H9 (cell line): ENCODE results near the gene PPP1CC. TPM values are rescaled to one million over a fixed set of nuclear protein-coding genes. Genes with fewer than 3 reads are reported as not detected.

Experiments used
- DNase-seq: peaks from one replicate; pipeline ENCODE4 v3.0.0-alpha.2; 2017
- H2AFZ ChIP-seq: one replicate; pipeline ENCODE4 v1.6.1; 2013; ENCODE audit warnings: mild to moderate bottlenecking, low read length, control low read depth, moderate library complexity
- H2AK5ac ChIP-seq: 2 replicates; pipeline ENCODE4 v1.6.1; 2013; ENCODE audit warnings: low read length, control low read depth, mixed read lengths; ENCODE audit not compliant: insufficient read length
- H2BK120ac ChIP-seq: one replicate; pipeline ENCODE4 v1.6.1; 2013; ENCODE audit warnings: low read depth, mild to moderate bottlenecking, low read length, control low read depth, inconsistent platforms; ENCODE audit not compliant: poor library complexity, severe bottlenecking
- H2BK12ac ChIP-seq: 2 replicates; pipeline ENCODE4 v1.6.1; 2013; ENCODE audit warnings: low read length, control low read depth, mixed read lengths, low read depth; ENCODE audit not compliant: insufficient read length
- H2BK15ac ChIP-seq: 2 replicates; pipeline ENCODE4 v1.6.1; 2013; ENCODE audit warnings: low read depth, low read length, control low read depth
- H2BK20ac ChIP-seq: one replicate; pipeline ENCODE4 v1.6.1; 2013; ENCODE audit warnings: low read depth, mild to moderate bottlenecking, low read length, control low read depth, inconsistent platforms; ENCODE audit not compliant: poor library complexity, severe bottlenecking
- H2BK5ac ChIP-seq: 2 replicates; pipeline ENCODE4 v1.6.1; 2013; ENCODE audit warnings: low read length, control low read depth, mixed read lengths; ENCODE audit not compliant: insufficient read length
- H3K14ac ChIP-seq: 2 replicates; pipeline ENCODE4 v1.6.1; 2013; ENCODE audit warnings: low read length, control low read depth; ENCODE audit not compliant: insufficient read depth
- H3K18ac ChIP-seq: 2 replicates; pipeline ENCODE4 v1.6.1; 2013; ENCODE audit warnings: low read depth, mild to moderate bottlenecking, mixed read lengths, low read length, control low read depth; ENCODE audit not compliant: insufficient read length
- H3K23ac ChIP-seq: 2 replicates; pipeline ENCODE4 v1.6.1; 2013; ENCODE audit warnings: low read length, control low read depth, mixed read lengths, low read depth; ENCODE audit not compliant: insufficient read length
- H3K23me2 ChIP-seq: 2 replicates; pipeline ENCODE4 v1.6.1; 2013; ENCODE audit warnings: low read depth, mild to moderate bottlenecking, mixed read lengths, low read length, control low read depth; ENCODE audit not compliant: insufficient read length, poor library complexity, severe bottlenecking
- H3K27ac ChIP-seq: 2 replicates; pipeline ENCODE4 v1.5.1; 2013; ENCODE audit warnings: low read length, control low read depth, mixed read lengths, low read depth; ENCODE audit not compliant: insufficient read length
- H3K27me3 ChIP-seq: 2 replicates; pipeline ENCODE4 v1.6.1; 2013; ENCODE audit warnings: low read length, control low read depth, inconsistent platforms; ENCODE audit not compliant: insufficient read depth
- H3K4ac ChIP-seq: 2 replicates; pipeline ENCODE4 v1.6.1; 2013; ENCODE audit warnings: low read depth, mild to moderate bottlenecking, control low read depth, inconsistent platforms, low read length, moderate library complexity
- H3K4me1 ChIP-seq: 2 replicates; pipeline ENCODE4 v1.6.1; 2013; ENCODE audit warnings: low read length, control low read depth, inconsistent platforms; ENCODE audit not compliant: insufficient read depth
- H3K4me2 ChIP-seq: 2 replicates; pipeline ENCODE4 v1.6.1; 2013; ENCODE audit warnings: low read length, control low read depth, mixed read lengths; ENCODE audit not compliant: insufficient read length, insufficient read depth
- H3K56ac ChIP-seq: 2 replicates; pipeline ENCODE4 v1.6.1; 2013; ENCODE audit warnings: low read depth, mild to moderate bottlenecking, mixed read lengths, low read length, control low read depth; ENCODE audit not compliant: insufficient read length
- H3K79me1 ChIP-seq: 2 replicates; pipeline ENCODE4 v1.6.1; 2013; ENCODE audit warnings: low read depth, mild to moderate bottlenecking, moderate library complexity, low read length, control low read depth, inconsistent platforms; ENCODE audit not compliant: insufficient read depth, poor library complexity, severe bottlenecking
- H3K79me2 ChIP-seq: 2 replicates; pipeline ENCODE4 v1.6.1; 2013; ENCODE audit warnings: low read length, control low read depth, inconsistent platforms; ENCODE audit not compliant: insufficient read depth
- H3K9ac ChIP-seq: 2 replicates; pipeline ENCODE4 v1.6.1; 2013; ENCODE audit warnings: low read length, control low read depth, mixed read lengths; ENCODE audit not compliant: insufficient read length; ENCODE audit errors: extremely low read depth
- H3K9me3 ChIP-seq: one replicate; pipeline ENCODE4 v1.6.1; 2013; ENCODE audit warnings: low read depth, low read length, inconsistent platforms; ENCODE audit not compliant: control insufficient read depth
- H3T11ph ChIP-seq: one replicate; pipeline ENCODE4 v1.6.1; 2013; ENCODE audit warnings: mild to moderate bottlenecking, low read length, control low read depth, inconsistent platforms
- H4K20me1 ChIP-seq: one replicate; pipeline ENCODE4 v1.6.1; 2013; ENCODE audit not compliant: control insufficient read depth, insufficient read length, insufficient read depth
- H4K5ac ChIP-seq: 2 replicates; pipeline ENCODE4 v1.6.1; 2013; ENCODE audit warnings: low read depth, mild to moderate bottlenecking, mixed read lengths, low read length, control low read depth; ENCODE audit not compliant: insufficient read length
- H4K8ac ChIP-seq: replicated peaks from 2 replicates; pipeline ENCODE4 v1.6.1; 2013; ENCODE audit warnings: low read length, control low read depth, mixed read lengths, low read depth; ENCODE audit not compliant: insufficient read length
- H4K91ac ChIP-seq: 2 replicates; pipeline ENCODE4 v1.6.1; 2013; ENCODE audit warnings: low read depth, mild to moderate bottlenecking, moderate library complexity, mixed read lengths, low read length, control low read depth; ENCODE audit not compliant: insufficient read length
- H3K27ac Mint-ChIP-seq, 3 experiments: 2 replicates in 2 of 3; 3 replicates in 1 of 3; pipeline ENCODE4 v1.8.0; 2020 to 2021; ENCODE audit warnings: mixed read lengths in 3 of 3, mild to moderate bottlenecking in 1 of 3, moderate library complexity in 1 of 3
- H3K27me3 Mint-ChIP-seq: 2 replicates; pipeline ENCODE4 v1.8.0; 2021; ENCODE audit warnings: low read depth, mild to moderate bottlenecking, moderate library complexity, mixed read lengths
- H3K36me3 Mint-ChIP-seq, 3 experiments: 2 replicates in 2 of 3; 3 replicates in 1 of 3; pipeline ENCODE4 v1.8.0; 2020 to 2021; ENCODE audit warnings: low read depth in 3 of 3, mixed read lengths in 3 of 3; ENCODE audit not compliant: insufficient read depth in 1 of 3
- H3K4me1 Mint-ChIP-seq, 2 experiments: 2 replicates each; pipeline ENCODE4 v1.8.0; 2020; ENCODE audit warnings: mixed read lengths in 2 of 2
- H3K4me3 Mint-ChIP-seq, 2 experiments: 2 replicates in 1 of 2; 3 replicates in 1 of 2; pipeline ENCODE4 v1.8.0; 2020 to 2021; ENCODE audit warnings: mild to moderate bottlenecking in 2 of 2, mixed read lengths in 2 of 2, moderate library complexity in 1 of 2
- H3K9me3 Mint-ChIP-seq, 2 experiments: 2 replicates in 1 of 2; 3 replicates in 1 of 2; pipeline ENCODE4 v1.8.0; 2020; ENCODE audit warnings: mild to moderate bottlenecking in 2 of 2, mixed read lengths in 2 of 2, moderate library complexity in 1 of 2
- CTCF ChIP-seq: fragments of 200-600 bp; sonication (generic); conservative IDR thresholded peaks from 3 replicates; pipeline ENCODE4 v1.8.0; 2021; ENCODE audit warnings: antibody characterized with exemption, mild to moderate bottlenecking
- WGBS: extraction: QIAGEN DNeasy Blood & Tissue Kit; methylation state at CpG from one replicate; pipeline ENCODE4 v1.1.7; 2013; ENCODE audit warnings: missing lambda C conversion rate, low lambda C conversion rate, mixed read lengths; ENCODE audit not compliant: insufficient read length; ENCODE audit errors: extremely low coverage; 5-methylcytosine and 5-hydroxymethylcytosine counted together
- total RNA-seq: library from RNA; stranded (reverse); gene quantifications from 2 replicates; pipeline ENCODE4 v1.2.1, GENCODE V29; 2021

PPP1CC gene
- total RNA-seq, 1 experiment from 2014 or later = 286 TPM

- no peak overlapping the region for H3K23ac ChIP-seq
- Mint-ChIP-seq H3K27me3 (peaks cover 31% of the 10 kb centered on the region), H3K36me3 (peaks cover 0 to 10% (median 0%) of the 10 kb centered on the region in 3 experiments; a peak in 5 of 7 replicates), H3K4me1 (peaks cover 10 to 26% of the 10 kb centered on the region in 2 experiments), H3K4me3 (peak overlapping the region; percentile 79 to 88), H3K27ac (peak overlapping the region; percentile 83 to 92 (median 87)), H3K9me3 (peaks cover 0 to 4% of the 10 kb centered on the region in 2 experiments; a peak in 2 of 5 replicates)
- H3K9ac ChIP-seq = peak overlapping the region; percentile 29
- H3K27me3 ChIP-seq = peaks cover 4% of the 10 kb centered on the region; the same call in 1 of the 2 replicates
- H3K56ac ChIP-seq = no peak overlapping the region
- no peak overlapping the region for H2BK5ac ChIP-seq
- H2BK120ac ChIP-seq = no peak overlapping the region
- H4K91ac ChIP-seq = no peak overlapping the region
- H3K4ac ChIP-seq = no peak overlapping the region
- H3K23me2 ChIP-seq = peaks cover 9% of the 10 kb centered on the region
- TF ChIP-seq CTCF = no peak
- peak overlapping the region; percentile 91 for H3K18ac ChIP-seq
- H4K5ac ChIP-seq = no peak overlapping the region
- no peak overlapping the region for H2BK20ac ChIP-seq
- H4K20me1 ChIP-seq = no peaks in the 10 kb centered on the region
- no peak overlapping the region for H2BK12ac ChIP-seq
- H3K79me1 ChIP-seq = no peaks in the 10 kb centered on the region
- no peaks in the 10 kb centered on the region for H3K9me3 ChIP-seq
- no peak overlapping the region for H2AK5ac ChIP-seq
- H3K27ac ChIP-seq = no peak overlapping the region
- H2BK15ac ChIP-seq = no peak overlapping the region
- H3T11ph ChIP-seq = no peak overlapping the region
- H2AFZ ChIP-seq = no peak overlapping the region
- peak overlapping the region; percentile 22 for H3K4me2 ChIP-seq
- no CpG with 5 or more reads among the region's 38 CpGs for WGBS
- H3K4me1 ChIP-seq = no peaks in the 10 kb centered on the region
- H4K8ac ChIP-seq = no peak overlapping the region
- H3K79me2 ChIP-seq = no peaks in the 10 kb centered on the region
- peak overlapping the region; percentile 9; the same call in 1 of the 2 replicates for H3K14ac ChIP-seq
- DNase-seq = peak; percentile 82
Observed at GRCh38 chr12:110689281-110690126, 53.2 kb downstream of the PPP1CC start.
